Measurements from ENCODE around the gene UBE2V1. TPM values are rescaled to one million over a fixed set of nuclear protein-coding genes. Genes with fewer than 3 reads are reported as not detected.
"Not testable (repeated sequence)": the region's sequence is repeated elsewhere in the genome, so short reads cannot be mapped to it uniquely, and the experiment has no call there.

The UBE2V1 gene
- total RNA-seq, 2 experiments from 2014 or later: 115 to 140 TPM

- Mint-ChIP-seq H3K27me3 (no peaks in the 10 kb centered on the region), H3K36me3 (ENCODE audit: low read depth) (peaks cover 66% of the 10 kb centered on the region), H3K4me3 (no peak overlapping the region), H3K27ac (no peak overlapping the region), H3K4me1 (ENCODE audit: low read depth) (peaks cover 19% of the 10 kb centered on the region), H3K9me3 (no peaks in the 10 kb centered on the region)
- DNase-seq: peak in 1 of 14 experiments; percentile 20
- H3K27ac ChIP-seq (ENCODE audit: low read depth in 1 of 2, low read length in 2 of 2): no peak overlapping the region
- H3K4me3 ChIP-seq (ENCODE audit: low read length): no peak overlapping the region
- H3K9me3 ChIP-seq (ENCODE audit: control insufficient read depth in 1 of 2, insufficient read depth in 1 of 2, low read length in 2 of 2): no peaks in the 10 kb centered on the region
- ATAC-seq (ENCODE audit: poor library complexity): no peak
- H3K27me3 ChIP-seq (ENCODE audit: control insufficient read depth in 1 of 2, insufficient read depth in 2 of 2, low read length in 2 of 2): no peaks in the 10 kb centered on the region
- H3K4me1 ChIP-seq (ENCODE audit: insufficient read depth, low read length): peaks cover 5% of the 10 kb centered on the region
- ChIA-PET POLR2A (no interaction called here), CTCF (no interaction called here)
- TF ChIP-seq, protein P1, sequence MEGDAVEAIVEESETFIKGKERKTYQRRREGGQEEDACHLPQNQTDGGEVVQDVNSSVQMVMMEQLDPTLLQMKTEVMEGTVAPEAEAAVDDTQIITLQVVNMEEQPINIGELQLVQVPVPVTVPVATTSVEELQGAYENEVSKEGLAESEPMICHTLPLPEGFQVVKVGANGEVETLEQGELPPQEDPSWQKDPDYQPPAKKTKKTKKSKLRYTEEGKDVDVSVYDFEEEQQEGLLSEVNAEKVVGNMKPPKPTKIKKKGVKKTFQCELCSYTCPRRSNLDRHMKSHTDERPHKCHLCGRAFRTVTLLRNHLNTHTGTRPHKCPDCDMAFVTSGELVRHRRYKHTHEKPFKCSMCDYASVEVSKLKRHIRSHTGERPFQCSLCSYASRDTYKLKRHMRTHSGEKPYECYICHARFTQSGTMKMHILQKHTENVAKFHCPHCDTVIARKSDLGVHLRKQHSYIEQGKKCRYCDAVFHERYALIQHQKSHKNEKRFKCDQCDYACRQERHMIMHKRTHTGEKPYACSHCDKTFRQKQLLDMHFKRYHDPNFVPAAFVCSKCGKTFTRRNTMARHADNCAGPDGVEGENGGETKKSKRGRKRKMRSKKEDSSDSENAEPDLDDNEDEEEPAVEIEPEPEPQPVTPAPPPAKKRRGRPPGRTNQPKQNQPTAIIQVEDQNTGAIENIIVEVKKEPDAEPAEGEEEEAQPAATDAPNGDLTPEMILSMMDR (IDR thresholded peaks at IDR 0.05): no peak
- intact Hi-C loops (cut with DNase I, micrococcal nuclease): no loop called here
- H3K36me3 ChIP-seq (ENCODE audit: insufficient read depth, low read length): peaks cover 59% of the 10 kb centered on the region
Measured at GRCh38 chr20:50138479-50139393, 25.8 kb upstream of the UBE2V1 start.

- ChIA-PET POLR2A (no interaction called here), CTCF (no interaction called here)
- H3K4me3 Mint-ChIP-seq: no peak overlapping the region
- peaks cover 15% of the 10 kb centered on the region for H3K4me1 Mint-ChIP-seq (ENCODE audit: low read depth)
- Histone ChIP-seq H3K36me3 (ENCODE audit: insufficient read depth, low read length) (peaks cover 59% of the 10 kb centered on the region), H3K9me3 (ENCODE audit: control insufficient read depth in 1 of 2, insufficient read depth in 1 of 2, low read length in 2 of 2) (no peaks in the 10 kb centered on the region), H3K4me1 (ENCODE audit: insufficient read depth, low read length) (peaks cover 5% of the 10 kb centered on the region), H3K27me3 (ENCODE audit: control insufficient read depth in 1 of 2, insufficient read depth in 2 of 2, low read length in 2 of 2) (no peaks in the 10 kb centered on the region), H3K4me3 (ENCODE audit: low read length) (no peak overlapping the region), H3K27ac (ENCODE audit: low read depth in 1 of 2, low read length in 2 of 2) (no peak overlapping the region)
- H3K27me3 Mint-ChIP-seq: no peaks in the 10 kb centered on the region
- intact Hi-C loops (cut with DNase I, micrococcal nuclease): no loop called here
- peaks cover 65% of the 10 kb centered on the region for H3K36me3 Mint-ChIP-seq (ENCODE audit: low read depth)
- DNase-seq: peak in 1 of 14 experiments; percentile 17
- TF ChIP-seq, protein P1 (IDR thresholded peaks at IDR 0.05): no peak
- ATAC-seq (ENCODE audit: poor library complexity): no peak
- no peaks in the 10 kb centered on the region for H3K9me3 Mint-ChIP-seq
- no peak overlapping the region for H3K27ac Mint-ChIP-seq
Measured at GRCh38 chr20:50138120-50138478, 25.1 kb upstream of the UBE2V1 start.

GRCh38 chr20:50137702-50138101 lies 24.8 kb upstream of the UBE2V1 start:
- H3K27me3 ChIP-seq (ENCODE audit: control insufficient read depth in 1 of 2, insufficient read depth in 2 of 2, low read length in 2 of 2); H3K27ac Mint-ChIP-seq; H3K4me3 Mint-ChIP-seq; intact Hi-C loops (cut with DNase I, micrococcal nuclease); POLR2A ChIA-PET; ATAC-seq (ENCODE audit: poor library complexity); DNase-seq; H3K9me3 Mint-ChIP-seq; H3K4me1 ChIP-seq (ENCODE audit: insufficient read depth, low read length); H3K27me3 Mint-ChIP-seq; H3K9me3 ChIP-seq (ENCODE audit: control insufficient read depth in 1 of 2, insufficient read depth in 1 of 2, low read length in 2 of 2); H3K4me3 ChIP-seq (ENCODE audit: low read length); CTCF ChIA-PET; H3K27ac ChIP-seq (ENCODE audit: low read depth in 1 of 2, low read length in 2 of 2): not testable (repeated sequence)
- peaks cover 59% of the 10 kb centered on the region for H3K36me3 ChIP-seq (ENCODE audit: insufficient read depth, low read length)
- peaks cover 11% of the 10 kb centered on the region for H3K4me1 Mint-ChIP-seq (ENCODE audit: low read depth)
- peaks cover 61% of the 10 kb centered on the region for H3K36me3 Mint-ChIP-seq (ENCODE audit: low read depth)

Measured in CD4-positive, alpha-beta T cell (primary cell).